KG1 (cell line): ENCODE results near the gene WDR72.

ENCODE experiments used
- DNase-seq: peaks from one replicate; lab custom pipeline; 2025; lab: John Stamatoyannopoulos, UW

The WDR72 gene

GRCh38 chr15:53534105-53534839 is 225.2 kb downstream of the WDR72 start:
- DNase-seq = no peak

- no peak for DNase-seq
These were observed 228.7 kb downstream of the WDR72 start for GRCh38 chr15:53530761-53531160.

- no peak for DNase-seq
These were observed 231.5 kb downstream of the WDR72 start for GRCh38 chr15:53527996-53528395.

- DNase-seq = no peak
These were observed 233.6 kb downstream of the WDR72 start for GRCh38 chr15:53525894-53526293.

- no peak for DNase-seq
These were observed 236.5 kb downstream of the WDR72 start for GRCh38 chr15:53522991-53523390.

GRCh38 chr15:53520996-53521395 is 238.5 kb downstream of the WDR72 start:
- no peak for DNase-seq

GRCh38 chr15:53513431-53513830 is 246.0 kb downstream of the WDR72 start:
- no peak for DNase-seq

- no peak for DNase-seq
These were observed 247.4 kb downstream of the WDR72 start for GRCh38 chr15:53512029-53512428.

- DNase-seq = no peak
These were observed 248.3 kb downstream of the WDR72 start for GRCh38 chr15:53511175-53511574.

GRCh38 chr15:53506370-53506769 is 253.1 kb downstream of the WDR72 start:
- no peak for DNase-seq

GRCh38 chr15:53498996-53499395 is 260.5 kb downstream of the WDR72 start:
- no peak for DNase-seq

GRCh38 chr15:53490341-53490740 is 269.1 kb downstream of the WDR72 start:
- no peak for DNase-seq

GRCh38 chr15:53482055-53482454 is 277.4 kb downstream of the WDR72 start:
- DNase-seq = no peak

- no peak for DNase-seq
These were observed 281.3 kb downstream of the WDR72 start for GRCh38 chr15:53477981-53478766.

- no peak for DNase-seq
These were observed 285.6 kb downstream of the WDR72 start for GRCh38 chr15:53473886-53474285.

GRCh38 chr15:53473435-53473834 is 286.0 kb downstream of the WDR72 start:
- no peak for DNase-seq

- no peak for DNase-seq
These were observed 286.6 kb downstream of the WDR72 start for GRCh38 chr15:53472883-53473282.

GRCh38 chr15:53472210-53472609 is 287.3 kb downstream of the WDR72 start:
- no peak for DNase-seq

- no peak for DNase-seq
These were observed 288.7 kb downstream of the WDR72 start for GRCh38 chr15:53470743-53471142.

- no peak for DNase-seq
These were observed 290.0 kb downstream of the WDR72 start for GRCh38 chr15:53469422-53469821.
